Measurements from ENCODE around the gene ZC3H13.
A peak's percentile ranks its signal among the peaks of the same experiment; 100 is the strongest.

ZC3H13 gene

DNA sequence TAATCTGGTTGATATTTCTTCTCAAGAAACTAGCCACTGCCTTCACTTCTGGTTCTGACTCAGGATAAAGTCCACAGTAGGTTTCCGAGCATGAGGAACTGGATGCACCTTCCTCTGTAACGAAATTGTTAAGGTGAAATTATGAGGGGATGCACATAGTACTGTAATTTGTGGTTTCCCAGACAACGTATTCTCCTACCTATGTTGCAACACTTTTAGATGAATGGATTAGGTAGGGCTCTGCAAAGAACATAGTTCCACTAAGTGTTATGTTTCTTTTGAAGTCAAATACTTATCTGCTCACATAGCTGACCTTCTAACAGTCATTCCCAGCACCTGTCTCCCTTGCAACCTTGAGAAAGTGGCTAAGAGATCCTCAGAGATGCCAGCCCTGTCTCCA is 5.7 kb upstream of the ZC3H13 start:
- no CpG with 5 or more reads among the region's 3 CpGs for WGBS (ENCODE audit: extremely low coverage, insufficient coverage, low lambda C conversion rate)
- H3K9ac ChIP-seq (ENCODE audit: low read length) = no peak overlapping the region
- no peak for DNase-seq

DNA sequence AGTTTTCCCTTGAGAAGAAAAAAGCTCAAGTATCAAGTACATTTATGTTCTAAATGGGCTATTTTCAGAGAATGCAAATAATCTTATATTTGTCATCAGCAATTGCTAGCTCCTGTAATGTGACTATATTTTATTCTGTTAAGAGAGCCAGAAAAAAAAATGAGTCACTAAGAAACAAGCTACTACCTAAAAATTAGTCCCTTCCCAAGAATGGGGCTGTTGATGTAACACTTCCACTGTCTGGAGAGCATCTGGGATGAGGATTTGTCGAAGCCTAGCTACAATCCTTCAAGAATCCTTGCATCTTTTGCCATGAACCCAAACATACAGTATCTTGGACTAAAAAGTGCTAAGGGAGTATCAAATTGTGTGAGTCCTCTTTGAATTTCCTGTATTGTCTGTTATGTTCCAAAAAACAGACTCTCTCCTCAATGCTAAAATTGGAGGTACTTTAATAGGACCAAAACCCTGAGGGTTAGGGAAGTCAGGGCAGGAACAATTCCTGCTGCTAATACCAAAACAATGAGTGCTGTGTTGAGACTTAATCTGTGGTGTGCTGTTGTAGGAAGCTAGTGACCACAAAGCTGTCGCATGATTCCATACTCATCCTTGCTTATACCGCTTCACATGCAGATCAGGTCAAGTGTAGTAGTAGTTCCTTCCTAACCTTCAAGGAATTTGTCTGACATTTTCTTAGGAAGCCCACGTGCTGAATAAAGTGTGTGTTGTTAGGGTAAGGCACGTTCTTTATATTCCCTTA is 4.9 kb upstream of the ZC3H13 start:
- no peak overlapping the region for H3K9ac ChIP-seq (ENCODE audit: low read length)
- H3K4ac ChIP-seq (ENCODE audit: low read depth, low read length) = no peak overlapping the region
- no peaks in the 10 kb centered on the region for H3K27me3 ChIP-seq (ENCODE audit: insufficient read depth, low read length, poor library complexity)
- H3K18ac ChIP-seq (ENCODE audit: low read length) = no peak overlapping the region
- no peak overlapping the region for H2BK120ac ChIP-seq (ENCODE audit: low read depth, low read length)
- no peaks in the 10 kb centered on the region for H3K36me3 ChIP-seq (ENCODE audit: control insufficient read depth, insufficient read depth, low read length)
- no peak overlapping the region for H2BK5ac ChIP-seq (ENCODE audit: low read length)
- H4K5ac ChIP-seq (ENCODE audit: low read length) = no peak overlapping the region
- no peak overlapping the region for H3K56ac ChIP-seq (ENCODE audit: low read length)
- peak; percentile 25 for DNase-seq
- no peak overlapping the region for H3K27ac ChIP-seq (ENCODE audit: low read depth, low read length)
- H2AK5ac ChIP-seq (ENCODE audit: low read length) = no peak overlapping the region
- H3K23ac ChIP-seq (ENCODE audit: low read length) = no peak overlapping the region
- H3K4me2 ChIP-seq (ENCODE audit: low read length) = no peak overlapping the region
- H3K79me1 ChIP-seq (ENCODE audit: low read length) = no peaks in the 10 kb centered on the region
- H3K4me3 ChIP-seq (ENCODE audit: low read length) = no peak overlapping the region
- no CpG with 5 or more reads among the region's 5 CpGs for WGBS (ENCODE audit: extremely low coverage, insufficient coverage, low lambda C conversion rate)
- no peaks in the 10 kb centered on the region for H3K79me2 ChIP-seq (ENCODE audit: control insufficient read depth, insufficient read depth, low read length)
- peaks cover 2% of the 10 kb centered on the region for H3K4me1 ChIP-seq (ENCODE audit: control insufficient read depth, low read depth, low read length)
- no peak overlapping the region for H2BK15ac ChIP-seq (replicated peaks; ENCODE audit: low read depth)
- peak overlapping the region; percentile 39 for H4K8ac ChIP-seq (ENCODE audit: low read depth, low read length)

More for the DNA sequence above, 5.7 kb upstream of the ZC3H13 start:
- H3K79me2 ChIP-seq (ENCODE audit: control insufficient read depth, insufficient read depth, low read length) = no peaks in the 10 kb centered on the region
- no peak overlapping the region for H3K4me3 ChIP-seq (ENCODE audit: low read length)
- H2BK5ac ChIP-seq (ENCODE audit: low read length) = no peak overlapping the region
- no peak overlapping the region for H4K5ac ChIP-seq (ENCODE audit: low read length)
- H4K8ac ChIP-seq (ENCODE audit: low read depth, low read length) = no peak overlapping the region
- H3K4me1 ChIP-seq (ENCODE audit: control insufficient read depth, low read depth, low read length) = peaks cover 2% of the 10 kb centered on the region
- no peak overlapping the region for H3K18ac ChIP-seq (ENCODE audit: low read length)
- H3K56ac ChIP-seq (ENCODE audit: low read length) = no peak overlapping the region
- no peak overlapping the region for H2AK5ac ChIP-seq (ENCODE audit: low read length)
- H2BK120ac ChIP-seq (ENCODE audit: low read depth, low read length) = no peak overlapping the region
- no peaks in the 10 kb centered on the region for H3K36me3 ChIP-seq (ENCODE audit: control insufficient read depth, insufficient read depth, low read length)
- H3K4me2 ChIP-seq (ENCODE audit: low read length) = no peak overlapping the region
- H3K27me3 ChIP-seq (ENCODE audit: insufficient read depth, low read length, poor library complexity) = no peaks in the 10 kb centered on the region
- no peak overlapping the region for H3K27ac ChIP-seq (ENCODE audit: low read depth, low read length)
- no peak overlapping the region for H3K4ac ChIP-seq (ENCODE audit: low read depth, low read length)
- H3K79me1 ChIP-seq (ENCODE audit: low read length) = no peaks in the 10 kb centered on the region
- no peak overlapping the region for H3K23ac ChIP-seq (ENCODE audit: low read length)
- no peak overlapping the region for H2BK15ac ChIP-seq (replicated peaks; ENCODE audit: low read depth)

DNA sequence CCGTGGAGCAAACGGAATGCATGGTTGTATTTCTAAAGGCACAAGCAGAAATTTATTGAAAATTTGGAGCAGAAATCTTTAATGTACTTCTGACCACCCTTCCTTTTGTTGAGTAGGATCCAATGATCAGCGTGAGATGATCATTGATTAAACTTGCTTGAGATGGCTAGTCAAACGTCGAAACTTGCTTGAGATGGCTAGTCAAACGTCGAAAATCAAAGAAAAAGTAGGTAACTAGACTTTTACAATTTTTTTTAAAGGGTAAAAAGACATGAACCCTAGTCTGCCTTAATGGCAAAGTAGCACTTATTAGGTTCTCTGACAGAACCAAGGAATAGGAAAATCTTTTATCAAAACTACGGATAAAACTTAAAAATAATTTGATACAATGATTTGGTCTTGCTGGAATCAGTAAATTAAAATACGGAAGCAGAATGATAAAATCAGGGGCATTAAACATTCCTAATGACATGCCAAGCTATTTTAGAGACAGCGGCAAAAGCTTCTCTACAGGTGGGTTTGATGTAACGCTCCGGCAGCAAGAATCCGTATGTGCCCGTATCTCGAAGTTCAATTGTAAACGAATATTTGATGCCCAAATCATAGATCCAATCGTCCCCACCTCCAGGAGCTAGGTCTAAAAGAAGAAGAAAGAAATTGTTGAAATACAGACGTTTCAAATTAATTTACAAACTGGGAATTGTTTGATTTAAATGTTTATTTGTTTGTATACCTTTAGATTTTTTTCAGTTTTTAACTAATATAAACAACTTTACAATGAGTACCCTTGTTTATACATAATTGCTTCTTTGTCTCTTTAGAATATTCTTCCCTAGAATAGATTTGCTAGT is 841 bp upstream of the ZC3H13 start:
- no peaks in the 10 kb centered on the region for H3K79me1 ChIP-seq (ENCODE audit: low read length)
- H3K4me3 ChIP-seq (ENCODE audit: low read length) = peak overlapping the region; percentile 27
- no peak overlapping the region for H2BK120ac ChIP-seq (ENCODE audit: low read depth, low read length)
- no peak overlapping the region for H3K23ac ChIP-seq (ENCODE audit: low read length)
- H3K9ac ChIP-seq (ENCODE audit: low read length) = peak overlapping the region; percentile 55
- no peaks in the 10 kb centered on the region for H3K36me3 ChIP-seq (ENCODE audit: control insufficient read depth, insufficient read depth, low read length)
- H3K4ac ChIP-seq (ENCODE audit: low read depth, low read length) = no peak overlapping the region
- H3K4me1 ChIP-seq (ENCODE audit: control insufficient read depth, low read depth, low read length) = peaks cover 2% of the 10 kb centered on the region
- H3K27ac ChIP-seq (ENCODE audit: low read depth, low read length) = no peak overlapping the region
- no peak for DNase-seq
- no peak overlapping the region for H2BK5ac ChIP-seq (ENCODE audit: low read length)
- peak overlapping the region; percentile 43 for H3K4me2 ChIP-seq (ENCODE audit: low read length)
- peak overlapping the region; percentile 61 for H3K56ac ChIP-seq (ENCODE audit: low read length)
- H3K27me3 ChIP-seq (ENCODE audit: insufficient read depth, low read length, poor library complexity) = no peaks in the 10 kb centered on the region
- H4K8ac ChIP-seq (ENCODE audit: low read depth, low read length) = no peak overlapping the region
- H2BK15ac ChIP-seq (replicated peaks; ENCODE audit: low read depth) = no peak overlapping the region
- H4K5ac ChIP-seq (ENCODE audit: low read length) = no peak overlapping the region
- no CpG with 5 or more reads among the region's 18 CpGs for WGBS (ENCODE audit: extremely low coverage, insufficient coverage, low lambda C conversion rate)
- no peak overlapping the region for H3K18ac ChIP-seq (ENCODE audit: low read length)
- H2AK5ac ChIP-seq (ENCODE audit: low read length) = no peak overlapping the region
- peaks cover 29% of the 10 kb centered on the region for H3K79me2 ChIP-seq (ENCODE audit: control insufficient read depth, insufficient read depth, low read length)

- peak; percentile 14 for DNase-seq
- Histone ChIP-seq H3K4me1 (ENCODE audit: control insufficient read depth, low read depth, low read length) (peaks cover 2% of the 10 kb centered on the region), H2BK120ac (ENCODE audit: low read depth, low read length) (no peak overlapping the region), H3K27ac (ENCODE audit: low read depth, low read length) (peak overlapping the region; percentile 42), H2BK5ac (ENCODE audit: low read length) (no peak overlapping the region), H2AK5ac (ENCODE audit: low read length) (no peak overlapping the region), H4K8ac (ENCODE audit: low read depth, low read length) (peak overlapping the region; percentile 93), H3K9ac (ENCODE audit: low read length) (peak overlapping the region; percentile 69), H3K18ac (ENCODE audit: low read length) (no peak overlapping the region), H3K4me3 (ENCODE audit: low read length) (peak overlapping the region; percentile 64), H3K4me2 (ENCODE audit: low read length) (peak overlapping the region; percentile 20), H3K36me3 (ENCODE audit: control insufficient read depth, insufficient read depth, low read length) (no peaks in the 10 kb centered on the region), H3K56ac (ENCODE audit: low read length) (peak overlapping the region; percentile 91), H3K27me3 (ENCODE audit: insufficient read depth, low read length, poor library complexity) (no peaks in the 10 kb centered on the region), H3K23ac (ENCODE audit: low read length) (no peak overlapping the region), H4K5ac (ENCODE audit: low read length) (no peak overlapping the region), H3K79me2 (ENCODE audit: control insufficient read depth, insufficient read depth, low read length) (peaks cover 34% of the 10 kb centered on the region), H3K79me1 (ENCODE audit: low read length) (no peaks in the 10 kb centered on the region), H2BK15ac (replicated peaks; ENCODE audit: low read depth) (no peak overlapping the region), H3K4ac (ENCODE audit: low read depth, low read length) (peak overlapping the region; percentile 77)
- no CpG with 5 or more reads among the region's 7 CpGs for WGBS (ENCODE audit: extremely low coverage, insufficient coverage, low lambda C conversion rate)
Measured at GRCh38 chr13:46051968-46052318, 603 bp downstream of the ZC3H13 start.

- H2BK120ac ChIP-seq (ENCODE audit: low read depth, low read length) = no peak overlapping the region
- H3K4me1 ChIP-seq (ENCODE audit: control insufficient read depth, low read depth, low read length) = peaks cover 2% of the 10 kb centered on the region
- no peak overlapping the region for H2BK15ac ChIP-seq (replicated peaks; ENCODE audit: low read depth)
- no peak overlapping the region for H3K56ac ChIP-seq (ENCODE audit: low read length)
- no peak overlapping the region for H2AK5ac ChIP-seq (ENCODE audit: low read length)
- no peak overlapping the region for H3K23ac ChIP-seq (ENCODE audit: low read length)
- H3K9ac ChIP-seq (ENCODE audit: low read length) = no peak overlapping the region
- H3K4me2 ChIP-seq (ENCODE audit: low read length) = no peak overlapping the region
- H3K4ac ChIP-seq (ENCODE audit: low read depth, low read length) = no peak overlapping the region
- H3K36me3 ChIP-seq (ENCODE audit: control insufficient read depth, insufficient read depth, low read length) = no peaks in the 10 kb centered on the region
- H3K79me2 ChIP-seq (ENCODE audit: control insufficient read depth, insufficient read depth, low read length) = peaks cover 34% of the 10 kb centered on the region
- DNase-seq = no peak
- H3K27me3 ChIP-seq (ENCODE audit: insufficient read depth, low read length, poor library complexity) = no peaks in the 10 kb centered on the region
- H3K4me3 ChIP-seq (ENCODE audit: low read length) = no peak overlapping the region
- no peaks in the 10 kb centered on the region for H3K79me1 ChIP-seq (ENCODE audit: low read length)
- no peak overlapping the region for H3K27ac ChIP-seq (ENCODE audit: low read depth, low read length)
- H4K8ac ChIP-seq (ENCODE audit: low read depth, low read length) = no peak overlapping the region
- no peak overlapping the region for H2BK5ac ChIP-seq (ENCODE audit: low read length)
- H4K5ac ChIP-seq (ENCODE audit: low read length) = no peak overlapping the region
- H3K18ac ChIP-seq (ENCODE audit: low read length) = no peak overlapping the region
Measured at GRCh38 chr13:46050771-46051170, 1.8 kb downstream of the ZC3H13 start.
